Mesenchymal stem cell (in vitro differentiated cells and primary cell): ENCODE results near the gene NLK.

Experiments
- DNase-seq: peaks from one replicate; pipeline ENCODE4 v3.0.0-alpha.2; 2013
- H2AFZ ChIP-seq: one replicate; pipeline ENCODE4 v1.6.1; 2013; ENCODE audit warnings: low read depth, mild to moderate bottlenecking, control low read depth, inconsistent platforms, low read length, moderate library complexity
- H2AK5ac ChIP-seq: 2 replicates; pipeline ENCODE4 v1.6.1; 2013; ENCODE audit warnings: low read length, moderate library complexity, mild to moderate bottlenecking, inconsistent platforms; ENCODE audit not compliant: severe bottlenecking
- H2BK120ac ChIP-seq: one replicate; pipeline ENCODE4 v1.6.1; 2013; ENCODE audit warnings: low read depth, mild to moderate bottlenecking, inconsistent platforms, low read length, moderate library complexity
- H2BK12ac ChIP-seq, 2 experiments: one replicate each; pipeline ENCODE4 v1.6.1; 2013; ENCODE audit warnings: inconsistent platforms in 2 of 2, low read length in 2 of 2, mild to moderate bottlenecking in 2 of 2, moderate library complexity in 2 of 2, control low read depth in 1 of 2
- H2BK15ac ChIP-seq: one replicate; pipeline ENCODE4 v1.6.1; 2013; ENCODE audit warnings: mild to moderate bottlenecking, low read depth, inconsistent platforms; ENCODE audit not compliant: poor library complexity, severe bottlenecking
- H2BK5ac ChIP-seq: 2 replicates; pipeline ENCODE4 v1.6.1; 2013; ENCODE audit warnings: low read depth, mild to moderate bottlenecking, low read length, control low read depth, inconsistent platforms; ENCODE audit not compliant: poor library complexity, severe bottlenecking
- H3K14ac ChIP-seq, 2 experiments: one replicate each; pipeline ENCODE4 v1.6.1; 2013; ENCODE audit warnings: inconsistent platforms in 2 of 2, low read length in 2 of 2, control low read depth in 1 of 2, mild to moderate bottlenecking in 1 of 2, moderate library complexity in 1 of 2
- H3K18ac ChIP-seq, 2 experiments: one replicate each; pipeline ENCODE4 v1.6.1; 2013; ENCODE audit warnings: inconsistent platforms in 2 of 2, low read length in 2 of 2, control low read depth in 1 of 2, low read depth in 1 of 2, mild to moderate bottlenecking in 1 of 2
- H3K23ac ChIP-seq, 2 experiments: one replicate each; pipeline ENCODE4 v1.6.1; 2013; ENCODE audit warnings: inconsistent platforms in 2 of 2, low read length in 2 of 2, mild to moderate bottlenecking in 2 of 2, moderate library complexity in 2 of 2, control low read depth in 1 of 2
- H3K27ac ChIP-seq: 2 replicates; pipeline ENCODE4 v1.5.1; 2013; ENCODE audit warnings: mild to moderate bottlenecking, moderate library complexity, low read length, control low read depth, inconsistent platforms; ENCODE audit not compliant: poor library complexity, severe bottlenecking
- H3K27me3 ChIP-seq, 2 experiments: 2 replicates each; pipeline versions ENCODE4 v1.6.1 to v1.7.0; 2013; ENCODE audit warnings: low read length in 2 of 2, mild to moderate bottlenecking in 2 of 2, moderate library complexity in 2 of 2, control low read depth in 1 of 2, inconsistent platforms in 1 of 2; ENCODE audit not compliant: control insufficient read depth in 1 of 2, insufficient read depth in 1 of 2
- H3K36me3 ChIP-seq, 2 experiments: 2 replicates each; pipeline versions ENCODE4 v1.6.1 to v1.7.0; 2013; ENCODE audit warnings: low read length in 2 of 2, control low read depth in 1 of 2, inconsistent platforms in 1 of 2, low read depth in 1 of 2, mild to moderate bottlenecking in 1 of 2; ENCODE audit not compliant: insufficient read depth in 2 of 2, control insufficient read depth in 1 of 2
- H3K4ac ChIP-seq, 2 experiments: one replicate each; pipeline ENCODE4 v1.6.1; 2013; ENCODE audit warnings: inconsistent platforms in 2 of 2, low read length in 2 of 2, mild to moderate bottlenecking in 2 of 2, moderate library complexity in 2 of 2, control low read depth in 1 of 2, low read depth in 1 of 2
- H3K4me1 ChIP-seq: 2 replicates; pipeline ENCODE4 v1.6.1; 2013; ENCODE audit warnings: low read depth, low read length, control low read depth; ENCODE audit not compliant: control insufficient read depth, insufficient read depth
- H3K4me2 ChIP-seq: 2 replicates; pipeline ENCODE4 v1.6.1; 2013; ENCODE audit warnings: low read length, mild to moderate bottlenecking, inconsistent platforms; ENCODE audit not compliant: poor library complexity, severe bottlenecking
- H3K4me3 ChIP-seq, 2 experiments: 2 replicates each; pipeline versions ENCODE4 v1.5.1 to v1.7.0; 2013; ENCODE audit warnings: low read length in 2 of 2, mild to moderate bottlenecking in 2 of 2, control low read depth in 1 of 2, low read depth in 1 of 2; ENCODE audit not compliant: insufficient read depth in 1 of 2
- H3K79me1 ChIP-seq: replicated peaks from 2 replicates; pipeline ENCODE4 v1.6.1; 2013; ENCODE audit warnings: mild to moderate bottlenecking, control low read depth, low read length, inconsistent platforms; ENCODE audit not compliant: poor library complexity, severe bottlenecking
- H3K9ac ChIP-seq: 2 replicates; pipeline ENCODE4 v1.7.0; 2013; ENCODE audit warnings: mild to moderate bottlenecking, low read length, moderate library complexity
- H3K9me3 ChIP-seq: 2 replicates; pipeline ENCODE4 v1.7.0; 2013; ENCODE audit warnings: mild to moderate bottlenecking, low read length; ENCODE audit not compliant: control insufficient read depth
- H4K8ac ChIP-seq: one replicate; pipeline ENCODE4 v1.6.1; 2013; ENCODE audit warnings: inconsistent platforms, mild to moderate bottlenecking, low read length, moderate library complexity
- H4K91ac ChIP-seq: one replicate; pipeline ENCODE4 v1.6.1; 2013; ENCODE audit warnings: mild to moderate bottlenecking, low read length, inconsistent platforms
- WGBS: methylation state at CpG from one replicate; pipeline ENCODE4 v1.1.7; 2013; ENCODE audit warnings: mixed read lengths; 5-methylcytosine and 5-hydroxymethylcytosine counted together

Gene NLK

DNA sequence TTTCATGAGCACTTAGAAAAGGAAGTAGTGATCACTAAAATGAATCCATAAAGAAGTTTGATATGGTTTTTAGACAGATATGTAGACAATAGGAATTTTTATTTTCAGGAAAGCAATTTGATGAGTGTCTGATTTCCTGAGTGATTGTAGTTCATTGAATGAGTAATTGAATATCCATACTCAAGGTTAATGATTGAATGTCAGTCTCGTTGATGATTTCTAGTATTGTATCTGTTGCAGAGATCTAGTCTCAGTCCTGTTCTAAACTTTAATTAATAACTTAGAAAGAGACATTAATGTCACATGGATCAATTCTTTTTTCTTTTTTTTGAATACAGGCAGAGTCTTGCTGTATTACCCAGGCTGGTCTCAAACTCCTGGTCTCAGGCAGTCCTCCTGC lies 78.3 kb downstream of the NLK start:
- peak overlapping the region; percentile 18 for H3K27ac ChIP-seq
- H3K4me1 ChIP-seq: peaks cover 6% of the 10 kb centered on the region
- peaks cover 8% of the 10 kb centered on the region for H3K79me1 ChIP-seq
- no peak overlapping the region for H2BK15ac ChIP-seq
- no peak overlapping the region for H4K91ac ChIP-seq
- no peak overlapping the region for H3K4me3 ChIP-seq
- H3K9ac ChIP-seq: no peak overlapping the region
- H2AFZ ChIP-seq: no peak overlapping the region
- H3K9me3 ChIP-seq: no peaks in the 10 kb centered on the region
- H4K8ac ChIP-seq: no peak overlapping the region
- no peak overlapping the region for H2AK5ac ChIP-seq
- peaks cover 0 to 31% of the 10 kb centered on the region in 2 experiments for H3K36me3 ChIP-seq
- no peak overlapping the region for H3K14ac ChIP-seq
- no peak overlapping the region for H3K4me2 ChIP-seq
- no peaks in the 10 kb centered on the region for H3K27me3 ChIP-seq
- no peak overlapping the region for H3K23ac ChIP-seq
- WGBS: no CpG with 5 or more reads among the region's 1 CpG
- H2BK5ac ChIP-seq: no peak overlapping the region
- H3K4ac ChIP-seq: no peak overlapping the region
- DNase-seq: no peak
- H2BK120ac ChIP-seq: no peak overlapping the region
- no peak overlapping the region for H3K18ac ChIP-seq
- H2BK12ac ChIP-seq: no peak overlapping the region

DNA sequence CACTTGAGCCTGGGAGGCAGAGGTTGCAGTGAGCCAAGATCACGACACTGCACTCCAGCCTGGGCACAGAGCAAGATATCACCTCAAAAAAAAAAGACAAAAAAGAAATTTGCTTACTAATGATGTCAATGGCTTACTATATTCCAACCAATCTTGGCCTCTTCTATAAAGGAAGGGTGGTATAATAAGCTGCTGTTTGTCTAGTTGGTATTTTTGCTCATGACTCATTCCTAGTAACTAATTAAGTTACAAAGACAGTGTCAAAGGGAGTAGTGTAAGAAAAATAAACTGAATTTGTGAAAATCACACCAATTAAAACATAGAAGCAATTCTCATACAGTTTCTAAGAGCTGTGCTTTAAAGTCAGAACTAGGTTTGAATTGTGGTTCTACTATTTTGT lies 82.5 kb downstream of the NLK start:
- no peak overlapping the region for H3K4ac ChIP-seq
- no peak overlapping the region for H2BK15ac ChIP-seq
- H3K9me3 ChIP-seq: no peaks in the 10 kb centered on the region
- no peak overlapping the region for H2AK5ac ChIP-seq
- no peak overlapping the region for H4K91ac ChIP-seq
- no peak overlapping the region for H2AFZ ChIP-seq
- H3K18ac ChIP-seq: no peak overlapping the region
- H2BK5ac ChIP-seq: no peak overlapping the region
- WGBS: 100% methylated on average over 1 of the region's 1 CpG
- peak overlapping the region; percentile 88 for H3K27ac ChIP-seq
- no peak overlapping the region for H3K4me3 ChIP-seq
- peak overlapping the region; percentile 34 for H3K4me2 ChIP-seq
- H3K14ac ChIP-seq: no peak overlapping the region
- no peak overlapping the region for H2BK120ac ChIP-seq
- peaks cover 6% of the 10 kb centered on the region for H3K79me1 ChIP-seq
- H3K9ac ChIP-seq: no peak overlapping the region
- no peak overlapping the region for H4K8ac ChIP-seq
- H3K4me1 ChIP-seq: peaks cover 5% of the 10 kb centered on the region
- peaks cover 0 to 52% of the 10 kb centered on the region in 2 experiments for H3K36me3 ChIP-seq
- H3K23ac ChIP-seq: no peak overlapping the region
- H2BK12ac ChIP-seq: no peak overlapping the region
- no peaks in the 10 kb centered on the region for H3K27me3 ChIP-seq
- no peak for DNase-seq

DNA sequence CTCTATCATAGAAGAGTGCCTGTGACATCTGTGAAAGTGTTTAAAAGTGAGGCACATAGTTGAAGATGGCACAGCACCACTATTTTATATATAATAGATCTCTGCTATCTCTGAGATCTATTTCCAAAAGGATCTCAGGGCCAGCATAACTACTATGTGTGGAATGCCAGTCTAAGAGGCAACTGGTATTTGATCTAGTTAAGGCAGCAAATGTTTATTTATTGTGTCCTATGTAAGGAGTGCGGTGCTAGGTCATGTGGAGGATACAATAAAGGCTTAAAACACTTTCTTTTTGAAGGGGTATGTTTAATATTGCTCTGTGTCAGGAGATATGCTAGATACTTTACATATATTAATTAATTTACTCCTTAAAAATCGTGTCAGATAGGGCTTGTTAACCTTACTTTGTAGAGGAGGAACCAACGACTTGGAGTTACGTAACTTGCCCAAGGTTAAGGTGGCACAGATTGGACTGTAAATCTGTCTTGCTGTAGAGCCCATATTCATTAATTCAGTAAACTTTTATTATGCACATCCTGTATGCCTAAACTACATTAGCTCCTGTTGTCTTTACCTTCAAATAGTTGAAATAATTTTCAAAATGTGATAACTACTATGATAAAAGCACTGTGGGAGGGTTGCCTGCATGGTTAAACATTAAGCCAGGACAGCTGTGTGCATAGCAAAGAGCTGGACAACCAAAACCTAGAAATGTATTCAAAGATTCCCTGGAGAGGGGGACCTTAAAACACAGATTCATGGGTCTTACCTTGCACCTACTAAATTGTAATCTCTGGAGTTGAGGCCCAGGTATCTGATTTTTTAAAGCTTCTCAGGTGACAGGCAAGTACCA lies 83.3 kb downstream of the NLK start:
- H3K4me2 ChIP-seq: no peak overlapping the region
- no peaks in the 10 kb centered on the region for H3K27me3 ChIP-seq
- no peak overlapping the region for H3K14ac ChIP-seq
- H3K9ac ChIP-seq: no peak overlapping the region
- no peak for DNase-seq
- no peak overlapping the region for H4K91ac ChIP-seq
- no peak overlapping the region for H2AK5ac ChIP-seq
- H2BK5ac ChIP-seq: no peak overlapping the region
- 92% methylated on average over 2 of the region's 4 CpGs for WGBS
- no peak overlapping the region for H3K18ac ChIP-seq
- H4K8ac ChIP-seq: no peak overlapping the region
- no peak overlapping the region for H3K23ac ChIP-seq
- H3K4ac ChIP-seq: no peak overlapping the region
- H2AFZ ChIP-seq: no peak overlapping the region
- H3K4me3 ChIP-seq: no peak overlapping the region
- H3K79me1 ChIP-seq: peaks cover 6% of the 10 kb centered on the region
- H2BK120ac ChIP-seq: no peak overlapping the region
- H3K36me3 ChIP-seq: peaks cover 0 to 52% of the 10 kb centered on the region in 2 experiments
- H3K4me1 ChIP-seq: peaks cover 5% of the 10 kb centered on the region
- no peaks in the 10 kb centered on the region for H3K9me3 ChIP-seq
- peak overlapping the region; percentile 50 for H3K27ac ChIP-seq
- no peak overlapping the region for H2BK12ac ChIP-seq
- H2BK15ac ChIP-seq: no peak overlapping the region

DNA sequence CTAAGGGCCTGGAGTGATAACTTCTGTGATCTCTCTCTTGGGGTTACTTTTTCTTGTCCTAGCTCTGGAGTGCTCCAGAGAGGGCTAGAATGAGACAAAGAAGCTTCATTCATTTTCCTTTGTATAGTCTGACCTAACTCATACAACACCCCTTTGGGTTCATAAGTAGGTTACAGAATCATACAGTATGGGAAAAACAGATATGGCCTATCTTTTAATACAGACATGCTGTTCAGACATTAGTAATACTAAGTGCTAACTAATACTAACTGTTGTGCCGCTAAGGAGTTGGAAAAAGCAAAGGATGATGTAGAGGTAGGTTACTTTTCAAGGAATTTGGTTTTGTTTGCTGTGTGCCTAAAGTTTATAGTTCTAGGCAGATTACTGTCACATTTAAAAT lies 84.7 kb downstream of the NLK start:
- Histone ChIP-seq H3K23ac (no peak overlapping the region), H3K4me3 (no peak overlapping the region), H3K9me3 (no peaks in the 10 kb centered on the region), H3K9ac (no peak overlapping the region), H2BK12ac (no peak overlapping the region), H3K27ac (no peak overlapping the region), H2AK5ac (peak overlapping the region; percentile 73), H2AFZ (no peak overlapping the region), H4K8ac (no peak overlapping the region), H3K4me1 (peaks cover 3% of the 10 kb centered on the region), H3K18ac (no peak overlapping the region), H3K36me3 (peaks cover 0 to 52% of the 10 kb centered on the region in 2 experiments), H4K91ac (no peak overlapping the region), H2BK15ac (no peak overlapping the region), H2BK5ac (no peak overlapping the region), H3K79me1 (peaks cover 7% of the 10 kb centered on the region), H2BK120ac (no peak overlapping the region), H3K14ac (no peak overlapping the region), H3K4ac (no peak overlapping the region), H3K4me2 (no peak overlapping the region), H3K27me3 (no peaks in the 10 kb centered on the region)
- DNase-seq: no peak
- 100% methylated on average over 1 of the region's 1 CpG for WGBS
